K562 (cell line): ENCODE measurements around the gene GINS1. TPM values are rescaled to one million over a fixed set of nuclear protein-coding genes. Genes with fewer than 3 reads are reported as not detected.

ENCODE experiments used
- ATAC-seq: fragments of 200-7000 bp; cut with Tn5 transposase; 3 replicates; pipeline ENCODE4 v1.9.1; 2020; ENCODE audit warnings: moderate library complexity
- BruUV-seq: library from RNA; stranded (reverse); fragments of 400-500 nt; replicated peaks from 2 replicates; lab custom pipeline; 2021; lab: Mats Ljungman, UMichigan
- CTCF ChIA-PET: fragments of 300-600 bp; formaldehyde crosslinking; extraction: SDS; loops from one replicate; lab custom pipeline; 2021; ENCODE audit warnings: low intra/inter-chr PET ratio; lab: Yijun Ruan, JAX
- POLR2A ChIA-PET: fragments of 300-600, 350-650 bp; sonication (Branson Sonifier 250); formaldehyde crosslinking; extraction: SDS; loops from one replicate; lab custom pipeline; 2021; ENCODE audit warnings: antibody characterized with exemption, inconsistent platforms; lab: Yijun Ruan, JAX
- DNase-seq, 4 experiments: peaks; one replicate each; pipeline versions ENCODE4 v3.0.0 to v3.0.0-alpha.2; 2011 to 2018; ENCODE audit warnings: low spot score in 3 of 4, mixed read lengths in 3 of 4; ENCODE audit errors: extremely low read depth in 1 of 4
- FAIRE-seq: peaks from 2 replicates; lab custom pipeline; 2011; peaks lifted over from hg19 to GRCh38; lab: Jason Lieb, UNC
- H2AFZ ChIP-seq: 2 replicates; pipeline ENCODE4 v1.6.0; 2011; ENCODE audit warnings: low read depth, low read length, control low read depth, inconsistent platforms
- H3K27ac ChIP-seq: fragments of 200-600 bp; 3 replicates; pipeline ENCODE4 v1.8.0; 2011; ENCODE audit warnings: low read depth, mild to moderate bottlenecking, control low read depth, inconsistent platforms, low read length, moderate library complexity, mixed read lengths; ENCODE audit errors: extremely low read depth
- H3K27me3 ChIP-seq, 2 experiments: fragments of 300-600 bp in 1 of 2; 2 replicates in 1 of 2; 3 replicates in 1 of 2; pipeline versions ENCODE4 v1.6.0 to v1.8.0; 2011; ENCODE audit warnings: inconsistent platforms in 2 of 2, low read length in 2 of 2, mild to moderate bottlenecking in 1 of 2, mixed read lengths in 1 of 2, moderate library complexity in 1 of 2; ENCODE audit not compliant: control insufficient read depth in 2 of 2, insufficient read depth in 2 of 2
- H3K36me3 ChIP-seq: fragments of 300-600 bp; 3 replicates; pipeline ENCODE4 v1.8.0; 2011; ENCODE audit warnings: mild to moderate bottlenecking, low read length, inconsistent platforms; ENCODE audit not compliant: control insufficient read depth, insufficient read depth
- H3K4me1 ChIP-seq, 2 experiments: fragments of 200-600 bp in 1 of 2; replicated peaks in 1 of 2; 2 replicates in 1 of 2; 3 replicates in 1 of 2; pipeline versions ENCODE4 v1.5.1 to v1.8.0; 2011; ENCODE audit warnings: inconsistent platforms in 2 of 2, low read length in 2 of 2, mild to moderate bottlenecking in 1 of 2, mixed read lengths in 1 of 2, moderate library complexity in 1 of 2; ENCODE audit not compliant: control insufficient read depth in 2 of 2, insufficient read depth in 2 of 2
- H3K4me2 ChIP-seq: 2 replicates; pipeline ENCODE4 v1.6.1; 2011; ENCODE audit warnings: low read length, control low read depth, inconsistent platforms, mixed read lengths; ENCODE audit not compliant: insufficient read depth
- H3K4me3 ChIP-seq: fragments of 200-600 bp; sonication (generic), shearing (Covaris generic); 2 replicates; pipeline ENCODE4 v1.5.1; 2016; ENCODE audit warnings: control low read depth, inconsistent platforms
- H3K79me2 ChIP-seq: fragments of 200-600 bp; 3 replicates; pipeline ENCODE4 v1.8.0; 2011; ENCODE audit warnings: low read length, inconsistent platforms; ENCODE audit not compliant: control insufficient read depth, insufficient read depth
- H3K9ac ChIP-seq, 2 experiments: 2 replicates each; pipeline versions ENCODE4 v1.6.0 to v1.6.1; 2011; ENCODE audit warnings: low read depth in 2 of 2, low read length in 2 of 2, control low read depth in 1 of 2, inconsistent platforms in 1 of 2, mild to moderate bottlenecking in 1 of 2, mixed read lengths in 1 of 2; ENCODE audit not compliant: insufficient read depth in 1 of 2
- H3K9me1 ChIP-seq: one replicate; pipeline ENCODE4 v1.6.0; 2011; ENCODE audit warnings: inconsistent platforms, mild to moderate bottlenecking, low read length, moderate library complexity; ENCODE audit not compliant: control insufficient read depth, insufficient read depth
- H3K9me3 ChIP-seq: replicated peaks from 2 replicates; pipeline ENCODE4 v1.5.1; 2011; ENCODE audit warnings: low read depth, low read length, inconsistent platforms; ENCODE audit not compliant: control insufficient read depth, insufficient read depth
- H4K20me1 ChIP-seq: replicated peaks from 2 replicates; pipeline ENCODE4 v1.6.1; 2011; ENCODE audit warnings: low read length, inconsistent platforms, mixed read lengths; ENCODE audit not compliant: control insufficient read depth, insufficient read depth
- BHLHE40 ChIP-seq: IDR thresholded peaks from 2 replicates; pipeline ENCODE4 v1.6.1; 2011; ENCODE audit warnings: low read length, improper control_type of control experiment
- CXXC5 ChIP-seq: fragments of 250-450 bp; sonication (Bioruptor Pico); IDR thresholded peaks from 2 replicates; pipeline ENCODE4 v1.8.0; 2022; ENCODE audit warnings: inconsistent platforms, mild to moderate bottlenecking, moderate library complexity
- EGR1 ChIP-seq: fragments of 450-650 bp; conservative IDR thresholded peaks from 2 replicates; pipeline ENCODE4 v1.6.1; 2017; ENCODE audit warnings: mild to moderate bottlenecking
- EP300 ChIP-seq: IDR thresholded peaks from 2 replicates; pipeline ENCODE4 v1.6.1; 2012; ENCODE audit warnings: low read length, improper control_type of control experiment
- MTA3 ChIP-seq: fragments of 450-650 bp; formaldehyde crosslinking; IDR thresholded peaks from 2 replicates; pipeline ENCODE4 v1.6.1; 2017; ENCODE audit warnings: mild to moderate bottlenecking, borderline replicate concordance
- RAD21 ChIP-seq, 2 experiments: fragments of 250-450 bp in 1 of 2; fragments of 450-650 bp in 1 of 2; sonication (Bioruptor Pico) in 1 of 2; formaldehyde crosslinking in 1 of 2; IDR thresholded peaks in 1 of 2; conservative IDR thresholded peaks in 1 of 2; 2 replicates each; pipeline versions ENCODE4 v1.4.0 to v1.8.0; 2020 to 2022; ENCODE audit warnings: mild to moderate bottlenecking in 2 of 2, moderate library complexity in 1 of 2
- SNAPC5 ChIP-seq: fragments of 250-450 bp; sonication (Bioruptor Pico); IDR thresholded peaks from 2 replicates; pipeline ENCODE4 v1.8.0; 2021; ENCODE audit warnings: moderate library complexity, mild to moderate bottlenecking, inconsistent platforms
- ZNF175 ChIP-seq: fragments of 200-800 bp; sonication (Bioruptor generic); IDR thresholded peaks from 2 replicates; pipeline ENCODE4 v1.6.1; 2016; ENCODE audit warnings: low read depth, mild to moderate bottlenecking, missing genetic modification characterization, missing compliant biosample characterization
- ZNF311 ChIP-seq: fragments of 250-450 bp; sonication (Bioruptor Pico); IDR thresholded peaks from 2 replicates; pipeline ENCODE4 v1.4.0; 2020; ENCODE audit warnings: mild to moderate bottlenecking, moderate library complexity
- ZNF707 ChIP-seq: fragments of 250-450 bp; sonication (Bioruptor Pico); conservative IDR thresholded peaks from 2 replicates; pipeline ENCODE4 v1.8.0; 2022; ENCODE audit warnings: inconsistent platforms, mild to moderate bottlenecking, moderate library complexity
- WGBS: fragments of 100-300 bp; shearing (Covaris generic); methylation state at CpG from one replicate; pipeline ENCODE4 v1.1.6; 2016; ENCODE audit warnings: low coverage, mixed read lengths; ENCODE audit not compliant: insufficient coverage; ENCODE audit errors: missing lambda C conversion rate; 5-methylcytosine and 5-hydroxymethylcytosine counted together
- in situ Hi-C: fragments of 300-500 bp; cut with MboI; formaldehyde crosslinking; loops from 4 replicates; pipeline ENCODE4 v1.15.0; 2018; ENCODE audit warnings: inconsistent platforms, mixed read lengths
- intact Hi-C: fragments of 100-400 bp; cut with micrococcal nuclease; formaldehyde crosslinking; loops from 2 replicates; pipeline ENCODE4 v1.14.2; 2022
- polyA plus RNA-seq, 8 experiments: library from polyadenylated mRNA; depleted of rRNA in 4 of 8; stranded (reverse) in 5 of 8; unstranded in 3 of 8; fragments of >200 nt; fragmentation: Nextera tagmentation in 2 of 8; fragmentation: Illumina TruSeq in 1 of 8; extraction: Ambion mirVana in 2 of 8; extraction: Trizol in 1 of 8; gene quantifications; 2 replicates each; pipeline versions ENCODE4 v1.2.1 to v1.2.3, GENCODE V29; 2011 to 2014; ENCODE audit warnings: inconsistent platforms in 1 of 8, missing spikeins in 1 of 8
- total RNA-seq, 7 experiments: library from RNA; depleted of rRNA in 6 of 7; stranded (reverse); fragments of >200 nt in 6 of 7; fragmentation: Illumina TruSeq in 2 of 7; extraction: Trizol in 2 of 7; gene quantifications; 2 replicates each; pipeline versions ENCODE4 v1.2.1 to v1.2.3, GENCODE V29; 2011 to 2021; ENCODE audit warnings: low replicate concordance in 1 of 7
- TF ChIP-seq, protein P1 (sequence below), 2 experiments: fragments of 450-650 bp in 1 of 2; sonication (generic) in 1 of 2; formaldehyde crosslinking in 1 of 2; IDR thresholded peaks in 1 of 2; conservative IDR thresholded peaks in 1 of 2; 2 replicates each; pipeline versions ENCODE4 v1.6.1 to v1.8.1; 2016 to 2023; ENCODE audit warnings: mild to moderate bottlenecking in 2 of 2, moderate library complexity in 2 of 2, inconsistent platforms in 1 of 2, missing genetic modification reagents in 1 of 2

Gene GINS1
- total and polyA plus RNA-seq, 9 of the 15 experiments (the other 6 are each of a cell fraction or from before 2014, with no cell fraction given): 13.1 to 31.8 (median 24.1) TPM

GRCh38 chr20:25398376-25399036 lies 9.0 kb upstream of the GINS1 start:
- Histone ChIP-seq H3K27ac (no peak overlapping the region), H3K4me3 (no peak overlapping the region), H3K4me2 (no peak overlapping the region), H3K27me3 (no peaks in the 10 kb centered on the region), H2AFZ (0 out of 2 replicates have a peak overlapping the region, but pooled peaks have one; percentile 44), H3K9me3 (no peaks in the 10 kb centered on the region), H3K36me3 (no peaks in the 10 kb centered on the region), H3K9ac (no peak overlapping the region), H3K79me2 (no peaks in the 10 kb centered on the region), H4K20me1 (no peaks in the 10 kb centered on the region), H3K4me1 (no peaks in the 10 kb centered on the region; a peak in 1 of 5 replicates), H3K9me1 (no peaks in the 10 kb centered on the region)
- ChIA-PET POLR2A (interaction anchor here (1.6 kb wide), 1 partner anchor 10 kb away, joined by 10 read pairs; the partner anchor contains the start of gene GINS1), CTCF (interaction anchor here (1.1 to 1.8 kb wide), 3 partner anchors 61 to 104 kb away, joined by 4 to 13 read pairs (median 7); no protein-coding TSS in a partner anchor)
- DNase-seq: no peak
- WGBS: 13% methylated on average over 4 of the region's 4 CpGs
- TF ChIP-seq ZNF175: no peak
- TF ChIP-seq ZNF311: no peak
- TF ChIP-seq ZNF707 (CRISPR knock-in tag): no peak
- TF ChIP-seq EGR1: no peak
- TF ChIP-seq MTA3: no peak
- TF ChIP-seq, protein P1, sequence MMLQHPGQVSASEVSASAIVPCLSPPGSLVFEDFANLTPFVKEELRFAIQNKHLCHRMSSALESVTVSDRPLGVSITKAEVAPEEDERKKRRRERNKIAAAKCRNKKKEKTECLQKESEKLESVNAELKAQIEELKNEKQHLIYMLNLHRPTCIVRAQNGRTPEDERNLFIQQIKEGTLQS (IDR thresholded peaks at IDR 0.05): no peak
- TF ChIP-seq, protein P1 (CRISPR knock-in tag; conservative IDR thresholded peaks at IDR 0.05): no peak
- TF ChIP-seq SNAPC5 (CRISPR knock-in tag): no peak
- TF ChIP-seq CXXC5 (CRISPR knock-in tag): no peak
- no peak for TF ChIP-seq RAD21 (CRISPR knock-in tag; conservative IDR thresholded peaks at IDR 0.05 in 1 of 2, IDR thresholded peaks at IDR 0.05 in 1 of 2)
- TF ChIP-seq BHLHE40: no peak
- no peak for TF ChIP-seq EP300
- BruUV-seq: no TSS peak
- ATAC-seq: no peak
- intact Hi-C loops (loop anchor here (1.0 to 10.0 kb wide), 4 partner anchors 62 to 404 kb away; partner anchors contain the start of gene APMAP), in situ Hi-C loops (no loop called here)
- no peak for FAIRE-seq
